ENCODE results near the gene ZDHHC14.

- TF ChIP-seq CTCF (IDR thresholded peaks at IDR 0.05; ENCODE audit: low read depth, low read length) (no peak), POLR2A (IDR thresholded peaks at IDR 0.05; ENCODE audit: extremely low read depth, insufficient read length) (no peak)
Observed at GRCh38 chr6:157400676-157401075, 19.7 kb downstream of the ZDHHC14 start.

Data from NB4 (cell line).